Activated CD8-positive, alpha-beta T cell treated with anti-CD3 and anti-CD28 coated beads for 36 hours (primary cell): ENCODE results near the gene CNOT6. TPM values are rescaled to one million over a fixed set of nuclear protein-coding genes. Genes with fewer than 3 reads are reported as not detected.

Source experiments
- ATAC-seq: fragments of 200-7000 bp; cut with Tn5 transposase; one replicate; pipeline ENCODE4 v1.10.0; 2021; ENCODE audit warnings: mild to moderate bottlenecking, moderate library complexity
- CTCF ChIA-PET: fragments of 350-600 bp; sonication (Branson Sonifier 250); formaldehyde crosslinking; loops from one replicate; lab custom pipeline; 2021; ENCODE audit warnings: antibody characterized with exemption; lab: Charles Lee
- POLR2A ChIA-PET: fragments of 350-600 bp; sonication (Branson Sonifier 250); formaldehyde crosslinking; loops from one replicate; lab custom pipeline; 2021; ENCODE audit warnings: antibody characterized with exemption; lab: Charles Lee
- DNase-seq: peaks from one replicate; pipeline ENCODE4 v3.0.0-alpha.2; 2020
- H3K27ac Mint-ChIP-seq: one replicate; pipeline ENCODE4 v1.8.0; 2021; ENCODE audit warnings: mild to moderate bottlenecking, mixed read lengths
- H3K27me3 Mint-ChIP-seq: one replicate; pipeline ENCODE4 v1.8.0; 2021; ENCODE audit warnings: mixed read lengths
- H3K36me3 Mint-ChIP-seq: one replicate; pipeline ENCODE4 v1.8.0; 2021; ENCODE audit warnings: low read depth, mixed read lengths
- H3K4me1 Mint-ChIP-seq: one replicate; pipeline ENCODE4 v1.8.0; 2021; ENCODE audit warnings: low read depth, mixed read lengths
- H3K4me3 Mint-ChIP-seq: one replicate; pipeline ENCODE4 v1.8.0; 2021; ENCODE audit warnings: mild to moderate bottlenecking, moderate library complexity, mixed read lengths
- H3K9me3 Mint-ChIP-seq: one replicate; pipeline ENCODE4 v1.8.0; 2021; ENCODE audit warnings: mixed read lengths
- intact Hi-C: fragments of 100-400 bp; cut with micrococcal nuclease; formaldehyde crosslinking; loops from one replicate; pipeline ENCODE4 v1.10.0; 2022
- total RNA-seq, 2 experiments: library from RNA; stranded (reverse); gene quantifications; one replicate each; pipeline ENCODE4 v1.2.3, GENCODE V29; 2021
- TF ChIP-seq, protein P1 (sequence below): fragments of 200-600 bp; IDR thresholded peaks from one replicate; pipeline ENCODE4 v1.8.0; 2022; ENCODE audit warnings: antibody characterized with exemption, mild to moderate bottlenecking

Gene CNOT6
- total RNA-seq, 2 experiments from 2014 or later = 28.4 to 30.4 TPM

DNA sequence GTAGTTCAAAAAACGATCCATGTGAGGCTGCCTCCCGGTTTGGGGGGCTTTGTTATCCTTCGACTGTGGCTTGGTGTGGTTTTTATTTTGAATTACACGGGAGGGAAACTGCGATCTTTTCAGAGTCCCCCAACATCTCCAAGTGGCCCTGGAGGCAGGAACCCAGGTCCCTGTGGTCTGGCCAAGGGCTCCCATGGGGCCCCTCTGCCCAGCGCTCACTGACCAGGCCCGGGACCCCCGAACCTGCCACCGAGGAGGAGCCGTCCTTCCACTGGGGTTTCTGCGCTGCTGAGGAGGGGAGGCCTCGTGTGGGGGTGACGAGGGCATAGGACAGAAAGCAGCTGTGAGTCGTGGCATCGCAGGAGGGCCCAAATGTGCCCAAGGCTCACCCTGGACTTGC lies 115.2 kb downstream of the CNOT6 start:
- Mint-ChIP-seq H3K4me1 (peaks cover 6% of the 10 kb centered on the region), H3K9me3 (no peaks in the 10 kb centered on the region), H3K27me3 (no peaks in the 10 kb centered on the region), H3K4me3 (no peak overlapping the region), H3K36me3 (no peaks in the 10 kb centered on the region), H3K27ac (no peak overlapping the region)
- ChIA-PET CTCF (no interaction called here), POLR2A (no interaction called here)
- DNase-seq = no peak
- TF ChIP-seq, protein P1, sequence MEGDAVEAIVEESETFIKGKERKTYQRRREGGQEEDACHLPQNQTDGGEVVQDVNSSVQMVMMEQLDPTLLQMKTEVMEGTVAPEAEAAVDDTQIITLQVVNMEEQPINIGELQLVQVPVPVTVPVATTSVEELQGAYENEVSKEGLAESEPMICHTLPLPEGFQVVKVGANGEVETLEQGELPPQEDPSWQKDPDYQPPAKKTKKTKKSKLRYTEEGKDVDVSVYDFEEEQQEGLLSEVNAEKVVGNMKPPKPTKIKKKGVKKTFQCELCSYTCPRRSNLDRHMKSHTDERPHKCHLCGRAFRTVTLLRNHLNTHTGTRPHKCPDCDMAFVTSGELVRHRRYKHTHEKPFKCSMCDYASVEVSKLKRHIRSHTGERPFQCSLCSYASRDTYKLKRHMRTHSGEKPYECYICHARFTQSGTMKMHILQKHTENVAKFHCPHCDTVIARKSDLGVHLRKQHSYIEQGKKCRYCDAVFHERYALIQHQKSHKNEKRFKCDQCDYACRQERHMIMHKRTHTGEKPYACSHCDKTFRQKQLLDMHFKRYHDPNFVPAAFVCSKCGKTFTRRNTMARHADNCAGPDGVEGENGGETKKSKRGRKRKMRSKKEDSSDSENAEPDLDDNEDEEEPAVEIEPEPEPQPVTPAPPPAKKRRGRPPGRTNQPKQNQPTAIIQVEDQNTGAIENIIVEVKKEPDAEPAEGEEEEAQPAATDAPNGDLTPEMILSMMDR = no peak
- ATAC-seq = no peak
- intact Hi-C loops = no loop called here

DNA sequence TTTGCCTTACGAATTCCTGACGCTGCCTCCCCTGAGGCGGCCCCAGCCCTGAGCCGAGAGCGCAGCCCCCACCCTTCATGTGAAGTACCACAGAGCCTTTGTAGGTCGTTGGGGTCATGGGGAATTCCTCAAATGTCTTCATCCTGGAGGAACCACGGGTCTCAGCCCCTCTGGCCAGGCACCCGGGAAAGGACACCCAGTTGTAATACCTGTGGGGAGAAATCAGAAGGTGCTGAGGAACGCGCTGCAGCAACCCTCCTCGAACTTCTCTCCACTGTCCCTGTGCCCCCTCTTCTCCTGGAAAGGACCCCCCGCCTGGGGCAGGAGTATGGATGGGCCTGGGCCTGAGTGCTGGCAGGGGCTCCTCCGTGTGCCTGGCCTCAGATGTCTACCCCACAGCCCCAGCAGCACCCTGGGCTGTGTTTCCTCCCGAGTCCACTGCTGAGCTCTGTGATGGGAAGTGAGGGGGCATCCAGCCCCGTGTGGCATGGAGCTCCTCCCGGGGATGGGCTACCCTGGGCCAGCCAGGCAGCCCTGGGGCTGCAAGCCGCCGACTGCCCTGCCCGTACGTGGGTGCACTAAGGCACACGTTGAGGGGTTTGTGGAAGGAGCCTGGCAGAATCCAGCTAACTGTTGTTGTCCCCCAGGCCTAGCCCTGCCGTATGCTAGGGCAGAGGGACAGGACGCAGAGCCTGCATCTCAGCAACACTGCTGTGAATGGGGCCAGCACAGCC lies 115.8 kb downstream of the CNOT6 start:
- POLR2A ChIA-PET = interaction anchor here (0.6 kb wide), 1 partner anchor 42 kb away, joined by 5 read pairs; no protein-coding TSS in a partner anchor
- TF ChIP-seq, protein P1 = no peak
- H3K27ac Mint-ChIP-seq = no peak overlapping the region
- H3K36me3 Mint-ChIP-seq = no peaks in the 10 kb centered on the region
- H3K4me1 Mint-ChIP-seq = peaks cover 6% of the 10 kb centered on the region
- intact Hi-C loops = no loop called here
- CTCF ChIA-PET = no interaction called here
- ATAC-seq (no peak), DNase-seq (no peak)
- H3K27me3 Mint-ChIP-seq = no peaks in the 10 kb centered on the region
- H3K4me3 Mint-ChIP-seq = no peak overlapping the region
- no peaks in the 10 kb centered on the region for H3K9me3 Mint-ChIP-seq

DNA sequence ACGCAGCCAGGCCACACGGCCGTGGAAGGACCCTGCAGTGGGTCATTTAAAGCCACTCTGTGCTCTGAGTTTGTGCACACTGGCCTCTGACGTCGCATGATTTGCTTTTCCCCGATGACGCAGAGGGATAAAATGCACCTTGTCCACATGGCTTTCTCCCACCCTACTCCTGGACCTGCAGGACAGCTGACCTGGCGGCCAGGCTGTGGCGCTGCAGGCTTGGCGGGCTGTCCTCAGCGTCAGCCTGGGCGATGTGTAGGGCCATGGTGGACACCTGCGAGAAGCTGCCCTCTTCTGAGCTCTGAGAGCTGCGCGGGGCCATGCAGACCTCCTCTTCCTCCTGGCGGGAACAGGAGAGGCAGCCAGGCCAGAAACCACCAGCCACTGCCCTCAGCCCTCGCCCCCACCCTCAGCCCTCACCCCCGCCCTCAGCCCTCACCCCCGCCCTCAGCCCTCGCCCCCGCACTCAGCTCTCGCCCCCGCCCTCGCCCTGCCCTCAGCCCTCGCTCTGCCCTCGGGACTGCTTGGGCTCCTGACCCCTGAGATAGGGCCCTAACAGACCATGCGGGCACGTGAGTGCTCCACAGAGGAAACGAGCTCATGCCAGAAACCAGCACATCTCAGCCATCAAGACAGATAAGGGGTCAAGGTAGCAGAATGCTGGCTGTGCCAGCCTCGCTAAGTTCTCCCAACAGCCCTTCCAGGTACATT lies 117.1 kb downstream of the CNOT6 start:
- H3K4me1 Mint-ChIP-seq = no peaks in the 10 kb centered on the region
- H3K27me3 Mint-ChIP-seq = no peaks in the 10 kb centered on the region
- TF ChIP-seq, protein P1 = no peak
- no peaks in the 10 kb centered on the region for H3K9me3 Mint-ChIP-seq
- intact Hi-C loops = no loop called here
- H3K4me3 Mint-ChIP-seq = no peak overlapping the region
- ATAC-seq (no peak), DNase-seq (no peak)
- H3K27ac Mint-ChIP-seq = no peak overlapping the region
- ChIA-PET POLR2A (no interaction called here), CTCF (no interaction called here)
- H3K36me3 Mint-ChIP-seq = no peaks in the 10 kb centered on the region

DNA sequence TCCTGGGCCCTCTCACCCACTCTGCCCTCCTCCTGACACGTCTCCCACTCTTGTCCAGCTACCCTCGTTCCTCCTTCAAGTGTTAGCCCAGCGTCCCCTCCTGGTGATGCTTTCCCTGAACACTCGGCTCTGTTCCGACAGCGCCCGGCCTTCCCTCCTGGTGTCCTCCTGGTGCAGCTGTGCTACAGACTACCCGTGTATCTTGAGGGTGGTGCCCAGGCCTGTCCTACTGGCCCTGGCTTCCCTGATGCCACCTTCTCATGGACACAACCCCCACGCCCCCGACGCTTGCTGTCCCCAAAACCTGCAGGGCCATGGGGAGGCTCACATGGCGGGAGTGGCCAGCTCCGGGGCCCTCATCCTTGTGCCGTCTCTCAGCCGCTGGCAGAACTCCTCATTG lies 118.5 kb downstream of the CNOT6 start:
- Mint-ChIP-seq H3K9me3 (no peaks in the 10 kb centered on the region), H3K4me1 (no peaks in the 10 kb centered on the region), H3K36me3 (no peaks in the 10 kb centered on the region), H3K4me3 (no peak overlapping the region), H3K27ac (no peak overlapping the region), H3K27me3 (no peaks in the 10 kb centered on the region)
- ATAC-seq (no peak), DNase-seq (no peak)
- intact Hi-C loops = no loop called here
- ChIA-PET CTCF (no interaction called here), POLR2A (no interaction called here)
- TF ChIP-seq, protein P1 = no peak

DNA sequence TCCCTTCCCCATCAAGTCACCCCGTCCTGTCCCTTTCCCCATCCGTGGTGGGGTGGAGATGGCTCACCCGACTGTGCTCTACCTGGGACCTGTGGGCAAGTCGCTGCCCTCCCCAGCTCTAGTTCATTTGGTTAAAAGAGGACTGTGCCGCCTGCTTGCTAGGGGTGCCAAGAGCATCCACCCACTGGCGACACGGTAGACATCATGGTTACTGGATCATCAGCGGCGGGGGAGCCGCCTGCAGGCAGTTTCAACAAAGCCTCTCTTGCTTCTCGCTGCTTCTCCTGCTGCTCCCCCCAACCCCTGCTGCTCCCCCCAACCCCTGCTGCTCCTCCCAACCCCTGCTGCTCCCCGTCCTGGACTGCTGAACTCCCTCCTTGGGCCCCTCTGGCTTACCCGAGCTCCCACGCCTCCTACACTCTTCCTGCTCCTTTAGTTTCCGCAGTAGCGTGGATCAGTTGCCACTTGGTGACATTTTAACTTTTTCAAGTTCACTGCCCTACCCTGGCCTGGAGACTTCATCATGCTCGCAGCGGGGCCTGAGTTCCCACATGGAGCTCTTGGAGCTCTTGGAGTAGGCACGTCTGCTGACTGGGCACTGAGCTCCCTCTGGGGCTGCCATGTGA lies 119.1 kb downstream of the CNOT6 start:
- ChIA-PET POLR2A (no interaction called here), CTCF (no interaction called here)
- Mint-ChIP-seq H3K4me1 (no peaks in the 10 kb centered on the region), H3K9me3 (no peaks in the 10 kb centered on the region), H3K36me3 (no peaks in the 10 kb centered on the region), H3K4me3 (no peak overlapping the region), H3K27me3 (no peaks in the 10 kb centered on the region), H3K27ac (no peak overlapping the region)
- DNase-seq = no peak
- TF ChIP-seq, protein P1 = no peak
- no peak for ATAC-seq
- intact Hi-C loops = no loop called here
